Psoas muscle (tissue), 8 donors: Measurements from ENCODE around the gene ATE1. TPM values are rescaled to one million over a fixed set of nuclear protein-coding genes. Genes with fewer than 3 reads are reported as not detected.
"Not testable (repeated sequence)": the region's sequence is repeated elsewhere in the genome, so short reads cannot be mapped to it uniquely, and the experiment has no call there.

Source experiments
- ATAC-seq, 4 donors: fragments of 200-7000 bp; cut with Tn5 transposase; one replicate each; pipeline ENCODE4 v1.9.1; 2020; ENCODE audit warnings: moderate library complexity in 3 of 4, mild to moderate bottlenecking in 2 of 4
- DNase-seq, 2 donors: peaks; one replicate each; pipeline ENCODE4 v3.0.0-alpha.2; 2020
- H3K27ac ChIP-seq: fragments of 200-600 bp; one replicate; pipeline ENCODE4 v1.8.0; 2022
- H3K27me3 ChIP-seq, 3 donors: fragments of 200-600 bp in 1 of 3; one replicate each; pipeline versions ENCODE4 v1.6.1 to v1.8.0; 2013 to 2022; ENCODE audit warnings: low read length in 2 of 3, mild to moderate bottlenecking in 2 of 3, moderate library complexity in 1 of 3; ENCODE audit not compliant: insufficient read depth in 3 of 3
- H3K36me3 ChIP-seq, 2 donors: fragments of 200-600 bp in 1 of 2; one replicate each; pipeline versions ENCODE4 v1.6.1 to v1.8.0; 2013 to 2022; ENCODE audit warnings: low read depth in 1 of 2, mild to moderate bottlenecking in 1 of 2, moderate library complexity in 1 of 2; ENCODE audit not compliant: insufficient read depth in 1 of 2
- H3K4me1 ChIP-seq: fragments of 200-600 bp; one replicate; pipeline ENCODE4 v1.8.0; 2022
- H3K4me3 ChIP-seq: fragments of 200-600 bp; one replicate; pipeline ENCODE4 v1.8.0; 2022; ENCODE audit warnings: mild to moderate bottlenecking
- H3K9me3 ChIP-seq: fragments of 200-600 bp; one replicate; pipeline ENCODE4 v1.8.0; 2022
- CTCF ChIP-seq: fragments of 200-600 bp; IDR thresholded peaks from one replicate; pipeline ENCODE4 v1.8.0; 2022; ENCODE audit warnings: antibody characterized with exemption
- WGBS, 3 donors: extraction: QIAGEN DNeasy Blood & Tissue Kit; methylation state at CpG; one replicate each; pipeline versions ENCODE4 v1.1.6 to v1.1.7; 2013; 5-methylcytosine and 5-hydroxymethylcytosine counted together
- intact Hi-C, 2 donors: fragments of 100-400 bp; cut with DNase I; formaldehyde crosslinking; loops; one replicate each; pipeline versions ENCODE4 v1.11.0 to v1.14.2; 2022
- polyA plus RNA-seq, 3 donors: library from polyadenylated mRNA; stranded (reverse); fragments of 200-250 nt; gene quantifications; one replicate each; pipeline ENCODE4 v1.2.3, GENCODE V29; 2013
- total RNA-seq, 4 donors: library from RNA; stranded (reverse); fragmentation: NEBNext Ultra II Directional in 2 of 4; extraction: Animal tissue kit (Norgen Biotek cat#: 25700) in 2 of 4; gene quantifications; one replicate each; pipeline versions ENCODE4 v1.2.1 to v1.2.4, GENCODE V29; 2021 to 2023
- donor health status: healthy with polysubstance abuse.
- donor health status: DM: no; HTN: no; CAD: no; lungs with moderate emphysema.
- donor health status: Bipolar disorder and iron deficiency.
- donor health status: healthy.
- donor health status: DM: yes; HTN: yes; CAD: no.
- donor health status: DM: no; HTN: no; CAD: no.
- donor health status: DM: no; HTN: no; CAD: no.
- donor health status: DM: yes; HTN: yes; CAD: no.

The ATE1 gene
- total and polyA plus RNA-seq, 7 donors, result 11.6 to 36.9 (median 28.4) TPM

GRCh38 chr10:121700416-121700815, 227.4 kb downstream of the ATE1 start:
- no peaks in the 10 kb centered on the region for H3K36me3 ChIP-seq
- 81 to 86% (median 86%) methylated on average over 1 of the region's 1 CpG for WGBS, 3 donors
- no peak for TF ChIP-seq CTCF
- intact Hi-C loops, result no loop called here
- no peak overlapping the region for H3K4me3 ChIP-seq
- DNase-seq (no peak), ATAC-seq (no peak)
- H3K9me3 ChIP-seq, result peaks cover 7% of the 10 kb centered on the region
- H3K4me1 ChIP-seq, result no peaks in the 10 kb centered on the region
- no peak overlapping the region for H3K27ac ChIP-seq
- H3K27me3 ChIP-seq, result peaks cover 0 to 7% (median 5%) of the 10 kb centered on the region in 3 donors

- H3K36me3 ChIP-seq, DNase-seq, H3K4me1 ChIP-seq, H3K27ac ChIP-seq, H3K9me3 ChIP-seq, intact Hi-C loops, H3K27me3 ChIP-seq, ATAC-seq, H3K4me3 ChIP-seq: not testable (repeated sequence)
- WGBS, 3 donors, result 82 to 93% (median 82%) methylated on average over 3 of the region's 3 CpGs
Measured at GRCh38 chr10:121699703-121700102, 228.1 kb downstream of the ATE1 start.

- no peaks in the 10 kb centered on the region for H3K36me3 ChIP-seq
- H3K4me1 ChIP-seq, result no peaks in the 10 kb centered on the region
- TF ChIP-seq CTCF, result no peak
- DNase-seq (no peak), ATAC-seq (no peak)
- WGBS, 3 donors, result 77 to 84% (median 80%) methylated on average over 12 of the region's 12 CpGs
- H3K9me3 ChIP-seq, result peaks cover 7% of the 10 kb centered on the region
- H3K4me3 ChIP-seq, result no peak overlapping the region
- H3K27ac ChIP-seq, result no peak overlapping the region
- peaks cover 0 to 13% (median 3%) of the 10 kb centered on the region in 3 donors for H3K27me3 ChIP-seq
- intact Hi-C loops, result no loop called here
Measured at GRCh38 chr10:121698902-121699301, 228.9 kb downstream of the ATE1 start.

GRCh38 chr10:121698336-121698735, 229.5 kb downstream of the ATE1 start:
- 71 to 83% (median 75%) methylated on average over 7 of the region's 7 CpGs for WGBS, 3 donors
- no peak for TF ChIP-seq CTCF
- no peak for ATAC-seq

GRCh38 chr10:121696854-121697253, 231.0 kb downstream of the ATE1 start:
- ATAC-seq (no peak), DNase-seq (no peak)
- 75 to 79% (median 78%) methylated on average over 3 of the region's 3 CpGs for WGBS, 3 donors
- Histone ChIP-seq H3K4me1 (no peaks in the 10 kb centered on the region), H3K27ac (no peak overlapping the region), H3K9me3 (peaks cover 7% of the 10 kb centered on the region), H3K27me3 (peaks cover 0 to 16% (median 3%) of the 10 kb centered on the region in 3 donors), H3K4me3 (no peak overlapping the region), H3K36me3 (no peaks in the 10 kb centered on the region)
- intact Hi-C loops, result no loop called here
- no peak for TF ChIP-seq CTCF

More at GRCh38 chr10:121698336-121698735, 229.5 kb downstream of the ATE1 start:
- no peak overlapping the region for H3K4me3 ChIP-seq
- H3K36me3 ChIP-seq, result no peaks in the 10 kb centered on the region
- DNase-seq, result no peak
- H3K27me3 ChIP-seq, result peaks cover 0 to 16% (median 3%) of the 10 kb centered on the region in 3 donors
- intact Hi-C loops, result no loop called here
- H3K27ac ChIP-seq, result no peak overlapping the region
- no peaks in the 10 kb centered on the region for H3K4me1 ChIP-seq
- peaks cover 7% of the 10 kb centered on the region for H3K9me3 ChIP-seq
